ENCODE measurements around the gene GIPC1.
"Not testable (repeated sequence)": the region's sequence is repeated elsewhere in the genome, so short reads cannot be mapped to it uniquely, and the experiment has no call there.

Gene GIPC1

DNA sequence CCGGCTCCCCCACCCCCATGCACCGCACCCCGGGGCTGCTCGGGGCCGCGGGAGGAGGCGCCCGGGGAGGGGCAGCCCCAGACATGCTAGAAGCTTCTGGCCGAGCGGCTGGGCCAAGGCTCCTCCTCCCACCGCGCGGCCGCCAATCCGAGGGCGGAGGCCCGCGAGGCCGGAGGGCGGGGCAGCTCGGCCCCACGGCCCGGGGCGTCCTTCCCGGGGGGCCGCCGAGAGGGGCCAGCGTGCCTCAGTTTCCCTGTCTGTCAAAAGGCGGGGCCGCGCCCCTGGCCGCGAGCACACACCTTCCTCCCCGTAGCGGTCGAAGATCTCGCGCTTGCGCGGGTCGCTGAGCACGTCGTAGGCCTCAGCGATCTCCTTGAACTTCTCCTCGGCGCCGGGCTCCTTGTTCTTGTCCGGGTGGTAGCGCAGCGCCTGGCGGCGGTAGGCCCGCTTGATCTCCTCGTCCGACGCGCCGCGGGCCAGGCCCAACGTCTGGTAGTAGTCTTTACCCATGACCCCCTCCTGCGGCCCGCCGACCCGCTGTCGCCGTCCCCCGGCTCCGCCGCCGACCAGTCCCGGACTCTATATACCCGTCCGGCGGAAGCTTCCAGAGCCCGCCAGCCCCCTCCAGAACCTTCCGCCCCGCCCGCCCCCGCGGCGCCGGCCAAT is 22.0 kb upstream of the GIPC1 start, which contains the start of gene DNAJB1:
Gene DNAJB1 (minus strand): TSS at position 558 of the 666 bp plus-strand sequence. CDS start 48 bp downstream, at position 510.
- peak; percentile 53 for DNase-seq (ENCODE audit: low read depth)

DNA sequence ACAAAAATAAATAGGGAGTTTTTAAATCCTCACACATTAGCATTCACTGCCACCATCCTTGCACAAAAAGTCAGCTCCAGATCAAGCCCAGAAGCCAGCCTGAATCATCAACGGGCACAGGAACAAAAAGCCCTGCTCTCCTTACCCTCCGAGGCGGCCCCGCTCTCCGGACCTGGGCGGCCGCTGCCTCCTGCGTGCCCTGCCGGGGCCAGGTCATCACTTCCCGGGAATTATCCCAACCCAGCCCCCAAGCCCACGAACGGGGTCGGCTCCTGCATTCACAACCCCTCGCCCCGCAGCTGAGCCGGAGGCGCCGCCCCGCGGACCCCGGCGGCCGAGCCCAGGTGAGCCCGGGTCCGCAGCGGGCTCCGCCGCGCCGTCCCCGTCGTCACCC is 21.5 kb upstream of the GIPC1 start:
- no peak for DNase-seq (ENCODE audit: low read depth)

DNA sequence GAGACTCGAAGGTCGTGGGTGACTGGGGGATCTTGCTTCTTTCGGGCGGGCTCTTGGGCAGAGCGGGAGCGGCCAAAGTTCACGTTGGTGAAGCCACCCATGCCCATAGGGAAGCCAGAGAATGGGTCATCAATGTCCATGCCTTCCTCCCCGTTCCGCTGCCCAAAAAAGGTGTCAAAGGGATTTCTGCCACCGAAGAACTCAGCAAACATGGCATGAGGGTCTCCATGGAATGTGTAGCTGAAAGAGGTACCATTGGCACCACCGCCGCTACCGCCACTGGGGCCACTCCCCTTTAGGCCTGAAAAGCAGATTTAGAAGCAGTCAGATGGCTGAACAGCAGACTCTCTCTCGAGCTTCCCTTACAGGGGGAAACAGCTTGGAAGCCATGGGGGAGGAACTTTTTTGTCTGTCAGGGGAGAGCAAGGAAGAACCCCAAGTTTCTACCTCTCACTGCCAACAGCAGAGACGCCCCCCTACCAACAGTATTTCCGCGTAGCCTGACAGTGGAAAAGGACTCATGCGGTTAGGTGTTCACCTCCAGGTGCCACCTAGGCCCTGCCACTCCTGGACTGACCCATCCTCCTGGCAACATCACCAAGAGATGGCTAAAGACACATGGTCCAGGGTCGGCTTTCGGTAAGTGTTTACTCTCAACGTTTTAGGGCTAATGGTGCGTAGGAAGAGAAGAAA is 21.0 kb upstream of the GIPC1 start:
- no peak for DNase-seq (ENCODE audit: low read depth)

DNA sequence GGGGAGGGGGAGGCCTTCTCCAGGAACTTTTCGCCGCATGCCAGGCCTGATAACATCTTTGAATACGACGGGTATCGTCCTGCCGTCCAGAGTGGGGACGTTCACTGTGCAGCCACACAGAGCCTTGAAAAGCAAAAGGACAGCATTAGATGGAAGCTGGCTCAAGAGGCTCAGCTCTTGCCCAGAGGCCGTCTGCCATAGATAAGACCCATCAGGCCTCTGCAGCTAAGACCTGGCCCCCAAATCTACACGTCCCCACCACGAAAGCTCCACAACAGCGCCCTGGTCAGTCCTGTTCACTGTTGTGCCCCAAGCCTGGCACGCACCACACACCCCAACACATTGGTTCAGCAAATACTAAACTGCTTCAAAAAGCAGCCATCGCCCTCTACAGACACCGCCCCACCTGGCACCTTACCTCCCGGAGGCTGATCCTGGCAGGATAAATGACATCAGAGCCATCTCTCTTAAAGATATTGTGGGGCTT is 20.2 kb upstream of the GIPC1 start:
- DNase-seq (ENCODE audit: low read depth) = no peak

DNA sequence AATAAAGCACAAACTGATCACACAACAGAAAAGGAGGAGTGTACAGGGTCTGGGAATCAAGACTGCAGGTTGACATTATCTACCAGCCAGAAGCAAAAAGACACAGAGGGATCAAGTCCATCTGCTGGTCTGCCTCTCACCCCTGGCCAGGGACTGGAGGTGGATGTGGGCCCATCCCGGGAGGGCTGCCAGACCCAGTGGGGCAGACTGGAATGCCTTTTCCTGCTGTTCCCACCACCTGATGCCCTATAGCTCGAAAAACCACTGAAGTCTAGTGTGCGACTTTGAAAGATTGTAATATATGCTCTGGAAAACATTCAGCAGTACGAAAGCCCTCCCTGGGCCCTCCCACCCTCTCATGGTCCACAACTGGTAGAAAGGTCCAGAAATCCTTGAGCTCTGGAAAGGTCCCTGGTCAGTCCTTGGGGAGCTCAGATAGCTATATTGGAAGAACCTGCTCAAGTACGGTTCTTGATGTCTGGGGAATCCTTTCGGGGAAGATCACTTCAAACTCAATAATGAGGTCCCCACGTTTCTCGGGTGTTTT is 19.6 kb upstream of the GIPC1 start:
- DNase-seq (ENCODE audit: low read depth) = no peak

DNA sequence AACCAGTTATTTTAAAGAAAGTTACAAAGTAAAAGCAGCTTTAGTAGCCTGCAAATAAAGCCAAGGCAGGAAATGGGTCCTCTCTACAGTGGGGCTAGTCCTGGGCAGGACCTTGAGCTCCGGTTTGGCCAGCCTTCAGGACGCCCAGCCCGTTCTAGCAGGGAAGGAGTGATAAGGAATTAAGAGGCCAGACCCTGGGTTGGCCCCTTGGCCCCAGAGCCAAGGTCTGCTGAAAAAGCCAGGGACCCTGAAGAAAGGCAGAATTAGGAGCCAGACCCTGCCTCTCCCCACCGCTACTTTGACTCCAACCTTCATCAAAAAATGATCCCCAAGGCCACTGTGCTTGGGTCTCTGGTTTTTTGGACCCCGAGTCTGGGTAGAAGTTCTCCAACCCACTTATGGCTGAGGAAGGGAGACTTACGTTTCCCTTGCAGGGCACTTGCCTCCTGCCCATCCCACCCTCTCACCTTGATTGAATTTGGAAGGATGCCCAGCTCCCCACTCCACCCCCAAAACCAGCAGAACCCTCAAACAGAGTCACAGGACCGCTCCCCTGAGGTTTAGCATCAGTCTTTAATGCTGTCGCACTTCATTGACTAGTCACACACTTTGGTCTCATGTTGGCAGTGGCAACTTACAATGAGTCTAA is 18.4 kb upstream of the GIPC1 start:
- no peak for DNase-seq (ENCODE audit: low read depth)

DNA sequence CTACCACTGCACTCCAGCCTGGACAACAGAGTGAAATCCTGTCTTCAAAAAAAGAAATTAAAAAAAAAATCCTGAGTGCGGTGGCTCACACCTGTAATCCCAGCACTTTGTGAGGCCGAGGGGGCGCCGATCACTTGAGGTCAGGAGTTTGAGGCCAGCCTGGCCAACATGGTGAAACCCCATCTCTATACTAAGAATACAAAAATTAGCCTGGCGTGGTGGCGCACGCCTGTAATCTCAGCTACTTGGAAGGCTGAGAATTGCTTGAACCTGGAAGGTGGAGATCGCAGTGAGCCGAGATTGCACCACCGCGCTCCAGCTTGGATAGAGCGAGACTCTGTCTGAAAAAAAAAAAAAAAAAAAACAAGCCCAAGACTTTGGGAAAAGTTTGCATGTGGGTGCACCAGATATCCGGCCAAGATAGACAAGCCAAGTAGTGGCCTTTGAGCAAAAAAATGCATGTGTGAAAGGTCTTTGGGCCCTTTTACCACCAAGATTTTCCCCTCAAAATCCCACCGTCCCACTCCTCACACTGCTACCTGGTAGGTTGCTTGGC is 16.6 kb upstream of the GIPC1 start:
- no peak for DNase-seq (ENCODE audit: low read depth)

DNA sequence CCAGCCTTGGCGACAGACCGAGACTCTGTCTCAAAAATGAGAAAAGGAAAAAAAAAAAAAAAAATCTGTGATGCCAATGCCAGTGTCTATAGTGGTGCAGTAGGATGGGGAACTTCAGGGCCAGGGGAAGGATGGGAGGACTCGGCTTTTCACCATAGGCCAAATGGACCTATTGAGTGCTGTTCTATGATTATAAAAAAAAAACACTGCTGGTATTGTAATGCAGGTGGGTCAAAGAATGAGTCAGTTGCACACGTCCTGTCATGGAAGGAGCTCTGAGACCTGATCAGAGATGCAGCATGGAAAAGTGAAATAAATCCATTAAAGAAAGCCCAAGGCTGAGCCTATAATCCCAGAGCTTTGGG is 15.3 kb upstream of the GIPC1 start:
- no peak for DNase-seq (ENCODE audit: low read depth)

DNA sequence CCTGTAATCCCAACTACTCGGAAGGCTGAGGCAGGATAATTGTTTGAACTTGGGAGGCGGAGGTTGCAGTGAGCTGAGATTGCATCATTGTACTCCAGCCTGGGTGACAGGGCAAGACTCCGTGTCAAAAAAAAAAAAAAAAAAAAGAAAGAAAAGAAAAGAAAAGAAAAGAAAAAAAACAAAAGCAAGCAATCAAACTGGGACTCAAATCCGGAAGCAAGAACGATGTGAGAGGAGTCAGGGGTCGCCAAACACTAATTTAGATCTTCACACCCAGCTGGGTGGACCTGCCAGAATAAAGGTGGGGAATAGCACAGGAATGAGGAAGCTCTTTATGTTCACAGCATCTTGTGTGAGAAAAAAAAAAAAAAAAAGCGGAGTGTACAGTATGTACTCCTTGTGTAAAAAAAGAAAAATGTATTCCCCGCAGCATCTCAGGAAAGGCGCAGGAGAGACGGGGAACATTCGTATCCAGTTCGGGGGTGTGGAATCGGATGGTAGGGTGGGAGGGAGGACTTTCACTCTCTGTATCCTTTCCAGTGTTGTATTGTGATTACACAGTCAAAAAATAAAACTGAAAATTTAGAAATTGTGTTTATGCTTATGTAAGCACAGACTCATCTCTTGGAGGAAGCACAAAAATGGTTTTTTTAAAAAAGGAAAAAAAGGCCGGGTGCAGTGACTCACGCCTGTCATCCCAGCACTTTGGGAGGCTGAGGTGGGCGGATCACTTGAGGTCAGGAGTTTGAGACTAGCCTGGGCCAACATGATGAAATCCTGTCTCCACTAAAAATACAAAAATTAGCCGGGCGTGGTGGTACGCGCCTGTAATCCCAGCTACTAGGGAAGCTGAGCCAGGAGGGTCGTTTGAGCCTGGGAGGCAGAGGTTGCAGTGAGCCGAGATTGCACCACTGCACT is 14.6 kb upstream of the GIPC1 start:
- DNase-seq (ENCODE audit: low read depth) = no peak

DNA sequence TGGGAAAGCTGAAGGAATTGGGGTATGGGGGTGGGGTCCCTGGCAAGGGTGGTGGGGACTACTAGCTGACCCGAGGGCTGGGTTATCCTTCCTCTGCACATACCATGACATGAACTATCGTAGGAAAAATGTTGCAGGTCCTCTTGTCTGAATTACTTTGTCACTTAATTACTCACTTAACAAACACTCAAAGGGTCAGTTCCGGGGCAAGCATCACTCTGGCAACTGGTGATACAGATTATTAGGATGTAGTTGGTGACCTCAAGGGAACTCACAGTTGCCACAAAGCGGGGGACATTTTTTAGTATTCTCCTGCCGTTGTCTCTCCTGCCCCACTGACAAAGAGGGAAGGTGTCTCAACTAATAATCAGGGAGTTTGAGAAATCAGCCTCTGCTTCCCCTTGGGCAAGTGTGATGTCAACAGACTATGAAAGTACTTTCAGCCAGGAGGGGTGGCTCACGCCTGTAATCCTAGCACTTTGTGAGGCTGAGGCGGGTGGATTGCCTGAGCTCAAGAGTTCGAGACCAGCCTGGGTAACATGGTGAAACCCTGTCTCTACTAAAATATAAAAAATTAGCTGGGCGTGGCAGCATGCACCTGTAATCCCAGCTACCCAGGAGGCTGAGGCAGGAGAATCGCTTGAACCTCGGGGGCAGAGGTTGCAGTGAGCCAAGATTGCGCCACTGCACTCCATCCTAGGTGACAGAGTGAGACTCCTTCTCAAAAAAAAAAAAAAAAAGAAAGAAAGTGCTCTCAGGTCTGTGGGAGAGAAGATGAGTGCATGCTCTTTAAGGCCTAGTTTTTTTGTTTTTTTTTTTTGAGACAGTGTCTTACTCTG is 12.0 kb upstream of the GIPC1 start:
- DNase-seq (ENCODE audit: low read depth) = no peak

DNA sequence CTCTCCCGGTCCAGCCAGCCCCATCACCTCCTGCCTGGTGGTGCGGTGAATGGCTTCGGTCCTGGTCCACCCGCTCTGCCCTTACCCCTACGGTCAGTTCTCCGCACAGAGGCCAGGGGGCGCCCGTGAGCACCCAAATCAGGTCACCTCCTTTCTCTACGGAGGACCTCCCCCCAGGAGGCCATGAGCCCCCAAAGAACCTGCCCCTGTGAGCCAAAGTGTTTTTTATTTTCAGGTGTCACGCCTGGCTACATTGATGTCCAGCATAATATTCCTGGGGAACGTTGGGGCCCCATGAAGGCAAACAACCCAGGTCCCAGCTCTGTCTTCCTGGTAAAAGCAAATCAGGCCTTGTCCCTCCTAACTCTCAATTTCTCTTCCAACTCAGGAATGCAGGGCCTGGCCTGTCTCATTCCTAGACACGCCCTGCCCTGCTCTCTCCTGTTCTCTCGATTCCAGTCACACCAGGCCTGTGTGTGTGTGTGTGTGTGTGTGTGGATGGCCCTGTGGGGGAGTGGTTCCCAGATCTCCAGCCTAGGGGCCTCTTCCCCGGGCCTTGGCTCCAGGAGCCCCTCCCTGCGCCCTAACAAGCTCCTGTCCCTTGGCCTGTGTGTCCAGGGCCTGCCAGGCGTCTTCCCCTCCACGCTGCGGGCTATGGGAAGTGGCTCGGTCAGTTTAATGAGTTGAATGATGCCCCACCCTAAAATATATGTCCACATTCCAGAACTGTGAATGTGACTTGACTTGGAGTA is 9.7 kb upstream of the GIPC1 start:
- peak; percentile 55 for DNase-seq (ENCODE audit: low read depth)

DNA sequence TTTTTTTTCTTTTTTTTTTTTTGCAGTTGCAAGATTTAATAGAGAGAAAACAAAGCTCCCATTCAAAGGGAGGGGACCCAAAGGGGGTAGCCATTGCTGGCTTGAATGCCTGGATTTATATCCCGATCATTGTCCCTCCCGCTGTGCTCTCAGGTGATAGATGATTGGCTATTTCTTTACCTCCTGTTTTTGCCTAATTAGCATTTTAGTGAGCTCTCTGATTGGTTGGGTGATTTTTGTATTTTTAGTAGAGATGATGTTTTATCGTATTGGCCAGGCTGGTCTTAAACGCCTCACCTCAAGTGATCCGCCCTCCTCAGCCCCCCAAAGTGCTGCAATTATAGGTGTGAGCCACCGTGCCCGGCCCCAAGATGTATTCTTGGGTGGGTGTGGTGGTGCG is 8.6 kb upstream of the GIPC1 start:
- DNase-seq (ENCODE audit: low read depth) = not testable (repeated sequence)

DNA sequence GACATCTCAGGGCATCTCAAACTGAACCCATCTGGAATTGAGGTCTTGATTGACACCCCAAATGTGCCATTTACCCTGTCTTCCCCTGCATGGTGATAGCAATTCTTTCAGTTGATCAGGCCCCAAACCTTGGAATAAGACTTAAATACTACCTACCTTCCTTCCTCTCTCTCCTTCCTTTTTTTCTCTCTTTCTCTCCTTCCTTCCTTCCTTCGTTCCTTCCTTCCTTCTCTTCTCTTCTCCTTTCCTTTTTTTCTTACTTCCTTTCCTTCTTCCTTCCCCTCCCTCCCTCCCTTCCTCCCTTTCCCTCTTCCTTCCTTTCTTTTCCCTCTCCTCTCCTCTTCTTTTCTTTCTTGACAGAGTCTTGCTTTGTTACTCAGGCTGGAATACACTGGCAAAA is 7.4 kb upstream of the GIPC1 start:
- no peak for DNase-seq (ENCODE audit: low read depth)

DNA sequence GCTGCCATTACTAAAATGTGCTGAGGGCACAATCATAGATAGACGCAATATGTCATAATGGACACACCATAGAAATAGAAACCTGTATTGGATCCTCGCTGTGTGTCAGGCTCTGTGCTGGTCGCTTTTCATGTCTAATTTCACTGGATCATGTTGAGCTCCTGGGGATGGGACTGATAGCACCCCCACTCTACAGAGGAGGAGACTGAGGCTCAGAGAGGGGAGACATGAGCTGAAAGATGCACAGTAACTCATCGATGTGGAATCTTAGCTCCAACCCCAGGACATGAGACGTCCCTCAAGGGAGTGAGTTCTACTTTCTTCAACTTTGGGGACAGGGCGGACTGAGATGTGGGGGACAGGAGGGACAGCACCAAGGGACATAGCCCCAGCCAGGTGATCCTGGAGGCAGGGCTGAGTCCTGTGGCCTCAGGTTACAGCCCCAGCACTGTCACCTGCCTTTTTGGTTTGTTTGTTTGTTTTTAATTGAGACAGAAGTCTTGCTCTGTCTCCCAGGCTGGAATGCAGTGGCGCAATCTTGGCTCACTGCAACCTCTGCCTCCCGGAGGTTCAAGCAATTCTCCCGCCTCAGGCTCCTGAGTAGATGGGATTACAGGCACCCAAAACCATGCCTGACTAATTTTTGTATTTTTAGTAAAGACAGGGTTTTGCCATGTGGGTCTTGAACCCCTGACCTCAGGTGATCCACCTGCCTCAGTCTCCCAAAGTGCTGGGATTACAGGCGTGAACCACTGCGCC is 6.6 kb upstream of the GIPC1 start:
- DNase-seq (ENCODE audit: low read depth) = no peak

DNA sequence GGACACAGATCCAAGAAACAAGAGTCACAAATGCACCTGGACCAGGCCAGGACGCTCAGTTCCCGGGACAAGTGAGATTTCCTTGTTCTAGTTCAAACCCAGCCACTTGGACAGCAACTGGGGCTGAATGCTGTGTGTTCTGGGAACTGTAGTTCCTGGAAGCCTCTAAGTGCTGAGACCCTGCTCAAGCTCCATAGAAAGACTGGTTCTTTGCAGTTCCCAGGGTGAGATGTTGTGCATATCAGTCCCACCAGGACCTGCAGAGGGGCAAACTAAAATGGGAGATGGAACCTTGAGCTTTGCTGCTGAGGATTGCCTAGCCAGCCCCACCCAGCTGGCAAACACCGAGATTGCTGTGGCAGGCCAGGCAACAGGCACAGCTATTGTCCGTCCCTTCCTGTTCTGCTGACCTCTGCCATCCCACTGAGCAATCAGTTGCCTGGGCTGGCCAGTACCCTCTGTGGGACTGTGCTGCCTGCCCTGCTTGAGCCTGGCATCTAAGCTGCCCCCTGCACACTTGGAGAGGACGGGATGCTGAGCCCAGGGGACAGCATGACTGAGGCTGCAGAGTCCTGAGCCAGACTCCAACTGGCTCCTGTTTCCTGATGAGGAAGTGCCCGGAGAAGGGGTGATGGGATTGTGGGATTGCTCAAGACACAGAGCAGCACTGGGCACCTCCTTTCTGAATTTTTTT is 1.4 kb upstream of the GIPC1 start:
- DNase-seq (ENCODE audit: low read depth) = no peak

DNA sequence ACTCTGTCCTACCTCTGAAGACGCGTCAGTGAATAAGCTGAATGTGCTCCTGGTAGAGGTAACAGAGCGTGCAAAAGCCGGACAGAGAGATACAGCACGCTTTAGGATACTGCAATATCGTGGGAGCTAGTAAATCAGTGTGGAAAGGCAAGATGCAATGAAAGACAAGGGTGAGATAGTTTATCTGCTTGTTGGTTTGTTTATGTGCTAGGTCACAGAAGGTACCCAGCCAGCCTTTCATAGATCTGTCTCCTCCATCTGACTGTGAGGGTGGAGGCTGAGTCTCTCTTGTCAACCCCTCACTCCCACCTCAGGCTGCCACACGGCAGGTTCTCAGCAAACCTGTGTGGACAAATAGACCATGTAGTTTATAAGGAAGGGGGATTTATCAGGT is 904 bp upstream of the GIPC1 start:
- DNase-seq (ENCODE audit: low read depth) = no peak

DNA sequence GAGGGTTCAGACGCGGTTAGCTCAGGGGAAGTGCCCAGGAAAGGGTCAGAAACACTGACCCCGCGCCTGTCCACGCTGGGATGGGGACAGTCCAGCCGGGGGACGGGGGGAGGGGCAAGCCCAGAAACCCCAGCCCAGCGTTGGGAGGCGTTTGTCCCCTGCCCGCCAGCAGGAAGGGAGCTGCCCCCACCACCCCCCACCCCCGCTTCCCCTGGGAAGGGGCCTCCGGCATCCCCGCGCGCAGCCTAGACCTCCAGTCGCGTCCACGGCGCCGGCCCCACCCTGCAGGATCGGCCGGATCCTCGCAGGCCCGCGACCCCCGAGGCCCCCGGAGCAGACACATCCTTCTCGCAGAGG is 277 bp downstream of the GIPC1 start:
- DNase-seq (ENCODE audit: low read depth) = no peak

DNA sequence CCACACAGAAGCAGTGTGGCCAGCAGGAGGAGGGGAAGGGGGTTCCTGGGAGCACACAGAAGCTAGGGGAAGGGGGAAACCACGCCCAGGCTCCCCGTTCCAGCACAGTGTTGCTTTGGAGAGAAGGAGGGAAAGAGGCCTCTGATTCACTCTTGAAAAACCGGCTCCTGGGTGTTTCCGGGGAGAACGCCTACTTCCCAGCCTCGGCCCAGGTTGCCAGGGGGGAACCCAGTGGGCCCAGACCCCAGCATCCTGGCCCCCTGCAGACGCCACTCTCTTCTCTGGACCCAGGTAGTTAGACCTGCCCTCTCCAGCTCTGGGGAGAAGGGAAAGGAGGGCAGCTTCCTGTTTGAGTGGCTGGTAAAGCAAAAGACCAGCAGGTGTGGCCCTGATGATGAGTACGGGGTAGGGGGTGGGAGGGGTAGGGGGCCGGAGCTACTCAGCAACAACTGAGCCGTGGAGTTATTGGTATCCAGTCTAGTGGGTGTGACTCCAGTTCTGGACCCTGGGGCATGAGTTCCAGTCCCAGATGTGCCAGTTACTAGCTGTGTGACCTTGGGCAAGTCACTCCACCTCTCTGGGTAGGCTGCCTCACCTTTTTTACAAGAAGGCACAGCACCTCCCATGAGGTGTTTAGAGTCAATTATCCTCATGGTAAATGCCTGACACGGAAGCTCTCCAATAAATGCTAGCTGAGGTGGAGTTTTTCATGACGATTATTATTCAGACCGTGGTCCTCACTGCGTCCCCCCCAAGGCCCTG is 836 bp downstream of the GIPC1 start:
- DNase-seq (ENCODE audit: low read depth) = no peak

Measured in activated T-helper 1 cell treated with Interleukin-2 at 50 U/mL for 16 hours (primary cell).